ENCODE results near the gene FGF7. TPM values are rescaled to one million over a fixed set of nuclear protein-coding genes. Genes with fewer than 3 reads are reported as not detected.

Gene FGF7
- total RNA-seq, 4 donors from 2014 or later = 1.1 to 29.4 (median 8.6) TPM

DNA sequence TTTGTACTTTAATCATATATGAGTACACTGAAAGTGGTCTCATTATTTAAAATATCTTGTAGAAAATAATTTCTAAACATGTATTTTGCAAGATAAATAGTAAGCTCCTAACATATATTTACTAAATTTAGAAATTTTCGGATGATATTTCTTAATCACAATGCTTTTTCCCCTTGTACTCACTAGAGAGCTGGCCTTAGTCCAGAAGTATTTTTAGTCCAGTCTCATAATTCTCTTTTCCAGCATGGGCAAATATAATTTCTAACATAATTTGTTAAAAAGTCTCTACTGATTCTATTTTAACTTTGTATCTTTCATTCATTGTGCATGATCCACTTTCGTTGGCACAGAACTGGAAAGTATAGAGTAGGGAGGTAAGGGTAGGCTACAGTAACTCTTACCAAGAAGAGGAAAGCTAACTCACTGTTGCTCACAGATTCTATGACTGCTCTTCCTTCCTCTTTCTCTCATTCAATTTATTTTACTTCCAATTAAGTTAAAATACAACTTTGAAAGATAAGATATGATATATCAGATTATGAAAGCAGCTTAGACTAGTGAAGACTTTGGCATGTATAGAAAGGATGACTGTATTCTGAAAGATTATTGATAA is 39.3 kb downstream of the FGF7 start:
- Histone ChIP-seq H3K4me1 (peaks cover 0 to 32% (median 0%) of the 10 kb centered on the region in 3 donors), H3K36me3 (no peaks in the 10 kb centered on the region), H3K9me3 (no peaks in the 10 kb centered on the region), H3K27me3 (no peaks in the 10 kb centered on the region), H3K27ac (peak overlapping the region in 1 of 4 donors; percentile 47), H3K4me3 (no peak overlapping the region)
- no peak for DNase-seq
- TF ChIP-seq POLR2A (IDR thresholded peaks at IDR 0.05) = no peak
- TF ChIP-seq, protein P1, sequence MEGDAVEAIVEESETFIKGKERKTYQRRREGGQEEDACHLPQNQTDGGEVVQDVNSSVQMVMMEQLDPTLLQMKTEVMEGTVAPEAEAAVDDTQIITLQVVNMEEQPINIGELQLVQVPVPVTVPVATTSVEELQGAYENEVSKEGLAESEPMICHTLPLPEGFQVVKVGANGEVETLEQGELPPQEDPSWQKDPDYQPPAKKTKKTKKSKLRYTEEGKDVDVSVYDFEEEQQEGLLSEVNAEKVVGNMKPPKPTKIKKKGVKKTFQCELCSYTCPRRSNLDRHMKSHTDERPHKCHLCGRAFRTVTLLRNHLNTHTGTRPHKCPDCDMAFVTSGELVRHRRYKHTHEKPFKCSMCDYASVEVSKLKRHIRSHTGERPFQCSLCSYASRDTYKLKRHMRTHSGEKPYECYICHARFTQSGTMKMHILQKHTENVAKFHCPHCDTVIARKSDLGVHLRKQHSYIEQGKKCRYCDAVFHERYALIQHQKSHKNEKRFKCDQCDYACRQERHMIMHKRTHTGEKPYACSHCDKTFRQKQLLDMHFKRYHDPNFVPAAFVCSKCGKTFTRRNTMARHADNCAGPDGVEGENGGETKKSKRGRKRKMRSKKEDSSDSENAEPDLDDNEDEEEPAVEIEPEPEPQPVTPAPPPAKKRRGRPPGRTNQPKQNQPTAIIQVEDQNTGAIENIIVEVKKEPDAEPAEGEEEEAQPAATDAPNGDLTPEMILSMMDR (IDR thresholded peaks at IDR 0.05) = no peak
- intact Hi-C loops (cut with DNase I) = no loop called here
- 37 to 43% methylated on average over 2 of the region's 2 CpGs for WGBS, 2 donors

DNA sequence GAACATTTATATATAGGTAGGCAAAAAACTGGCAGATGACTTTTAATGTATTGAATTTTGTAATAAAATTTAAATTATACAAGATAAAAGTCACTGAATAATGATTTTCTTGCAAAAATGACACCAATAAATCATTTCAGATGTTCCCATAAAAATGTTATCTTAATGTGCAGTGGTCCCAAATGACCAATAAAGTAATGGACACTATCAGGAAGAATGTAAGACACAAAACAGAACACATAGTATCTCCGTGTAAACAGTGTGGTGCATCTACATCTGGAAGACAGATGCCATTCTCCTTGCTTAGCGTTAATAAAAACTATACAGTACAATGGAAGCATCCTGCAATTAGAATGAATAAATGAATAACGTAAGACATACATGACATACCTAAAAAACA is 41.5 kb downstream of the FGF7 start:
- Histone ChIP-seq H3K9me3 (no peaks in the 10 kb centered on the region), H3K27me3 (no peaks in the 10 kb centered on the region), H3K4me3 (no peak overlapping the region), H3K36me3 (no peaks in the 10 kb centered on the region), H3K27ac (no peak overlapping the region), H3K4me1 (peaks cover 0 to 28% (median 0%) of the 10 kb centered on the region in 3 donors)
- 83 to 94% methylated on average over 3 of the region's 3 CpGs for WGBS, 2 donors
- TF ChIP-seq POLR2A (IDR thresholded peaks at IDR 0.05) = no peak
- TF ChIP-seq, protein P1 (IDR thresholded peaks at IDR 0.05) = no peak
- DNase-seq = no peak
- intact Hi-C loops (cut with DNase I) = no loop called here

- intact Hi-C loops (cut with DNase I) = no loop called here
- H3K4me3 ChIP-seq = no peak overlapping the region
- no peaks in the 10 kb centered on the region for H3K27me3 ChIP-seq
- no peak for TF ChIP-seq POLR2A (IDR thresholded peaks at IDR 0.05)
- TF ChIP-seq, protein P1 (IDR thresholded peaks at IDR 0.05) = no peak
- WGBS, 2 donors = 88% methylated on average over 1 of the region's 1 CpG
- no peaks in the 10 kb centered on the region for H3K36me3 ChIP-seq
- H3K4me1 ChIP-seq = peaks cover 0 to 17% (median 0%) of the 10 kb centered on the region in 3 donors
- peak overlapping the region in 1 of 4 donors; percentile 45 for H3K27ac ChIP-seq
- no peaks in the 10 kb centered on the region for H3K9me3 ChIP-seq
- DNase-seq = no peak
These were observed 43.1 kb downstream of the FGF7 start for GRCh38 chr15:49466119-49466518.

GRCh38 chr15:49467746-49468480 is 44.9 kb downstream of the FGF7 start:
- Histone ChIP-seq H3K27me3 (no peaks in the 10 kb centered on the region), H3K4me1 (peaks cover 0 to 4% (median 0%) of the 10 kb centered on the region in 3 donors), H3K27ac (no peak overlapping the region), H3K36me3 (no peaks in the 10 kb centered on the region), H3K9me3 (no peaks in the 10 kb centered on the region), H3K4me3 (no peak overlapping the region)
- TF ChIP-seq, protein P1 (IDR thresholded peaks at IDR 0.05) = no peak
- no peak for TF ChIP-seq POLR2A (IDR thresholded peaks at IDR 0.05)
- no peak for DNase-seq
- intact Hi-C loops (cut with DNase I) = no loop called here
- WGBS, 2 donors = 63 to 73% methylated on average over 3 of the region's 3 CpGs

- Histone ChIP-seq H3K27me3 (no peaks in the 10 kb centered on the region), H3K4me1 (no peaks in the 10 kb centered on the region), H3K4me3 (no peak overlapping the region), H3K36me3 (no peaks in the 10 kb centered on the region), H3K27ac (no peak overlapping the region), H3K9me3 (no peaks in the 10 kb centered on the region)
- no peak for DNase-seq
- intact Hi-C loops (cut with DNase I) = no loop called here
- WGBS, 2 donors = 31 to 45% methylated on average over 2 of the region's 2 CpGs
- TF ChIP-seq, protein P1 (IDR thresholded peaks at IDR 0.05) = no peak
- no peak for TF ChIP-seq POLR2A (IDR thresholded peaks at IDR 0.05)
These were observed 45.4 kb downstream of the FGF7 start for GRCh38 chr15:49468481-49468839.
